ENCODE results near the gene SDK1.

DNA sequence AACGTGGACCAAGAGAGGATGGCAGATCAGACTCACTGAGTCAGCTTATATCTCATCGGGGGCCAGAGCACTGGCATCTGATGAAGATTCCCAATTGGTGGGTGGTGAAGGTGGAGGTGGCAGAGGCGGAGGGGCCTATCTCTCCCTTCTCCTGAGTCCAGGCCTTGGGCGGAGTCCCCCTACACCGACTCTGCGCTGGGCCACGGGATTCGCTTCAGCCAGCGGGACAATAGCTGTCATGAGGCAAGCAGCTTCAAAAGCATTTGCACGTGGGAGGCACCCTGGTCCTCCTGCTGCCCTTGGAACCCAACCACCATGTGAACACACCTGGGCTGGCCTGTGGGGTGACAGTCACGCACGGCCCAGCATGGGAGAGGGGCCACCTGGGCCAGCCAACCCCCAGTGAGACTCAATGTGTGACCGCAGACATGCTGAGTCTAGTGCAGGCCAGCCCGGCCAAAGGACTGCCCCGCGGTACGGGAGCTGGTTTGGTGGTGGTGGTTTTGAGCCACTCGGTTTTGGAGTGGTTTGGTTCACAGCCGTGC is 914.2 kb downstream of the SDK1 start:
- TF ChIP-seq, protein P1, sequence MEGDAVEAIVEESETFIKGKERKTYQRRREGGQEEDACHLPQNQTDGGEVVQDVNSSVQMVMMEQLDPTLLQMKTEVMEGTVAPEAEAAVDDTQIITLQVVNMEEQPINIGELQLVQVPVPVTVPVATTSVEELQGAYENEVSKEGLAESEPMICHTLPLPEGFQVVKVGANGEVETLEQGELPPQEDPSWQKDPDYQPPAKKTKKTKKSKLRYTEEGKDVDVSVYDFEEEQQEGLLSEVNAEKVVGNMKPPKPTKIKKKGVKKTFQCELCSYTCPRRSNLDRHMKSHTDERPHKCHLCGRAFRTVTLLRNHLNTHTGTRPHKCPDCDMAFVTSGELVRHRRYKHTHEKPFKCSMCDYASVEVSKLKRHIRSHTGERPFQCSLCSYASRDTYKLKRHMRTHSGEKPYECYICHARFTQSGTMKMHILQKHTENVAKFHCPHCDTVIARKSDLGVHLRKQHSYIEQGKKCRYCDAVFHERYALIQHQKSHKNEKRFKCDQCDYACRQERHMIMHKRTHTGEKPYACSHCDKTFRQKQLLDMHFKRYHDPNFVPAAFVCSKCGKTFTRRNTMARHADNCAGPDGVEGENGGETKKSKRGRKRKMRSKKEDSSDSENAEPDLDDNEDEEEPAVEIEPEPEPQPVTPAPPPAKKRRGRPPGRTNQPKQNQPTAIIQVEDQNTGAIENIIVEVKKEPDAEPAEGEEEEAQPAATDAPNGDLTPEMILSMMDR (IDR thresholded peaks at IDR 0.05): no peak
- no peak for TF ChIP-seq POLR2A (IDR thresholded peaks at IDR 0.05)

All from uterus (tissue), 2 donors.